ENCODE data around the gene RSPO1. TPM values are rescaled to one million over a fixed set of nuclear protein-coding genes. Genes with fewer than 3 reads are reported as not detected.
"Not testable (repeated sequence)": the region's sequence is repeated elsewhere in the genome, so short reads cannot be mapped to it uniquely, and the experiment has no call there.

The RSPO1 gene
- total and polyA plus RNA-seq, 12 donors: 0.03 to 0.35 (median 0.10) TPM; not detected in 9

DNA sequence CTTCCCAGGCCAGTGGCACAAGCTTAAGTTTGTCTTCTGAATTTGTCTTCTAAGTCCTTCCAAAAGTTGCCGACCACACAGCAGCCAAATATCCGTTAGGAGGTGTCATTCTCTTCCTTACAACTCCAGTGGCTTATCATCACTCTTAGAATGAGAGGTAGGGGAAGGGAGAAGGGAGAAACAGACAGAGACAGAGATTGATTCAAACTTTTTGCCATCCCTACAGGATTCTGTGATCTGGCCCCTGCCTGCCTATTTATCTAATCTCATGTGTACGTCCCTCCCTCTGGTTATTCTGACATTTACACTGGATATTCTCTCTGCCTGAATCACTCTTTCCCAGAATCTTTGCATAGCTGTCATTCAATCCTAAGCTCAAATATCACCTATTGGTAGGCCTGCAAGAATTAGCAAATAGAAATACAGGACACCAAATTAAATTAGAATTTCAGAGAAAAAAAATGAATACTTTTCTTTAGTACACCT is 38.5 kb downstream of the RSPO1 start:
- H3K27ac ChIP-seq: peak overlapping the region in 9 of 10 donors; percentile 70 to 85 (median 76)
- H3K36me3 ChIP-seq: peaks cover 0 to 28% (median 17%) of the 10 kb centered on the region in 9 donors
- peak in 4 of 8 donors; percentile 1 to 41 (median 16) for ATAC-seq
- intact Hi-C loops (cut with DNase I): loop anchor here in 4 of 10 donors (2.0 to 10.0 kb wide), 7 partner anchors 44 to 124 kb away; partner anchors contain the start of genes CDCA8 (in 2 of the 4), MEAF6 (in 2 of the 4), SNIP1 (in 1 of the 4) and ZC3H12A (in 1 of the 4)
- WGBS, 2 donors: 0% methylated on average over 3 of the region's 3 CpGs
- peak overlapping the region in 9 of 10 donors; percentile 59 to 78 (median 70) for H3K4me3 ChIP-seq
- TF ChIP-seq, protein P1, sequence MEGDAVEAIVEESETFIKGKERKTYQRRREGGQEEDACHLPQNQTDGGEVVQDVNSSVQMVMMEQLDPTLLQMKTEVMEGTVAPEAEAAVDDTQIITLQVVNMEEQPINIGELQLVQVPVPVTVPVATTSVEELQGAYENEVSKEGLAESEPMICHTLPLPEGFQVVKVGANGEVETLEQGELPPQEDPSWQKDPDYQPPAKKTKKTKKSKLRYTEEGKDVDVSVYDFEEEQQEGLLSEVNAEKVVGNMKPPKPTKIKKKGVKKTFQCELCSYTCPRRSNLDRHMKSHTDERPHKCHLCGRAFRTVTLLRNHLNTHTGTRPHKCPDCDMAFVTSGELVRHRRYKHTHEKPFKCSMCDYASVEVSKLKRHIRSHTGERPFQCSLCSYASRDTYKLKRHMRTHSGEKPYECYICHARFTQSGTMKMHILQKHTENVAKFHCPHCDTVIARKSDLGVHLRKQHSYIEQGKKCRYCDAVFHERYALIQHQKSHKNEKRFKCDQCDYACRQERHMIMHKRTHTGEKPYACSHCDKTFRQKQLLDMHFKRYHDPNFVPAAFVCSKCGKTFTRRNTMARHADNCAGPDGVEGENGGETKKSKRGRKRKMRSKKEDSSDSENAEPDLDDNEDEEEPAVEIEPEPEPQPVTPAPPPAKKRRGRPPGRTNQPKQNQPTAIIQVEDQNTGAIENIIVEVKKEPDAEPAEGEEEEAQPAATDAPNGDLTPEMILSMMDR (IDR thresholded peaks at IDR 0.05): peak in 2 of 9 donors; percentile 6 to 11
- no peaks in the 10 kb centered on the region for H3K27me3 ChIP-seq
- DNase-seq: no peak
- H3K4me1 ChIP-seq: peaks cover 6 to 28% (median 20%) of the 10 kb centered on the region in 9 donors
- no peaks in the 10 kb centered on the region for H3K9me3 ChIP-seq

- peak within 1 kb of the TSS; percentile 2 to 85 (median 76) for H3K27ac ChIP-seq
- peak within 1 kb of the TSS; percentile 59 to 78 (median 70) for H3K4me3 ChIP-seq
- H3K9me3 ChIP-seq: no peaks in the 10 kb centered on the region
- peak; percentile 97 to 99 for DNase-seq
- peaks cover 0 to 34% (median 21%) of the 10 kb centered on the region in 9 donors for H3K36me3 ChIP-seq
- H3K27me3 ChIP-seq: no peaks in the 10 kb centered on the region
- peaks cover 6 to 28% (median 20%) of the 10 kb centered on the region in 9 donors for H3K4me1 ChIP-seq
- intact Hi-C loops (cut with DNase I): loop anchor here in 4 of 10 donors (2.0 to 10.0 kb wide), 7 partner anchors 43 to 123 kb away; partner anchors contain the start of genes CDCA8 (in 2 of the 4), MEAF6 (in 2 of the 4), SNIP1 (in 1 of the 4) and ZC3H12A (in 1 of the 4)
- peak; percentile 100 for ATAC-seq
- TF ChIP-seq, protein P1 (IDR thresholded peaks at IDR 0.05): no peak
- WGBS, 2 donors: 0% methylated on average over 50 to 51 of the region's 51 CpGs
Measured at GRCh38 chr1:37595440-37596181, 39.1 kb downstream of the RSPO1 start, which contains the start of gene GNL2. TSS of gene GNL2 (minus strand) at chr1:37595937. CDS start at chr1:37595822, 115 bp downstream.

- H3K4me1 ChIP-seq: peaks cover 6 to 28% (median 20%) of the 10 kb centered on the region in 9 donors
- 95 to 97% methylated on average over 6 of the region's 6 CpGs for WGBS, 2 donors
- H3K36me3 ChIP-seq: peaks cover 0 to 53% (median 32%) of the 10 kb centered on the region in 9 donors
- no peaks in the 10 kb centered on the region for H3K27me3 ChIP-seq
- ATAC-seq (no peak), DNase-seq (no peak)
- intact Hi-C loops (cut with DNase I): loop anchor here in 2 of 10 donors (10.0 kb wide), 1 partner anchor 79 kb away; the partner anchor contains the start of gene MEAF6 (in 2 of the 2)
- TF ChIP-seq, protein P1 (IDR thresholded peaks at IDR 0.05): no peak
- H3K27ac ChIP-seq: no peak overlapping the region
- H3K4me3 ChIP-seq: no peak overlapping the region
- H3K9me3 ChIP-seq: no peaks in the 10 kb centered on the region
Measured at GRCh38 chr1:37593726-37594125, 41.0 kb downstream of the RSPO1 start.

GRCh38 chr1:37588939-37589338 is 45.8 kb downstream of the RSPO1 start:
- Histone ChIP-seq H3K4me1 (peaks cover 0 to 9% (median under 1%) of the 10 kb centered on the region in 9 donors), H3K27me3 (no peaks in the 10 kb centered on the region), H3K36me3 (peaks cover 0 to 100% (median 53%) of the 10 kb centered on the region in 9 donors), H3K9me3 (no peaks in the 10 kb centered on the region), H3K27ac (no peak overlapping the region), H3K4me3 (no peak overlapping the region)
- intact Hi-C loops (cut with DNase I): no loop called here
- 92 to 96% methylated on average over 2 of the region's 2 CpGs for WGBS, 2 donors
- ATAC-seq (no peak), DNase-seq (no peak)
- TF ChIP-seq, protein P1 (IDR thresholded peaks at IDR 0.05): no peak

DNA sequence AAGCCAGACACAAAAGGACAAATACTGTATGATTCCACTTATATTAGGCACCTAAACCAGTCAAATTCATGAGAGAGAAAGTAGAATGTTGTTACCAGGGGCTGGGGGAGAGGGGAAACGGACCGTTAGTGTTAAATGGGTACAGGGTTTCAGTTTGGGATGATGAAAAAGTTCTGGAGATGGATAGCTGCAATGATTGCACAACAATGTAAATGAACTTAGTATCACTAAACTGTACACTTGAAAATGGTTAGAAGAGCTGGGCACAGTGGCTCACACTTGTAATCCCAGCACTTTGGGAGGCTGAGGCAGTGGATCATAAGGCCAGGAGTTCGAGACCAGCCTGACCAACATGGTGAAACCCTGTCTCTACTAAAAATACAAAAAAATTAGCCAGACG is 50.1 kb downstream of the RSPO1 start:
- H3K36me3 ChIP-seq: peaks cover 0 to 100% (median 60%) of the 10 kb centered on the region in 9 donors
- H3K27me3 ChIP-seq; H3K27ac ChIP-seq; H3K4me3 ChIP-seq; H3K4me1 ChIP-seq; DNase-seq; ATAC-seq; H3K9me3 ChIP-seq; intact Hi-C loops (cut with DNase I): not testable (repeated sequence)
- WGBS, 2 donors: 89 to 90% methylated on average over 4 of the region's 4 CpGs

Data from heart right ventricle (tissue), 16 donors.